Stimulated activated CD8-positive, alpha-beta memory T cell treated with anti-CD3 and anti-CD28 coated beads, Interleukin-15, amount 100 ng/mL, for 1 hour (primary cell): ENCODE measurements around the gene THAP10.
"Not testable (repeated sequence)": the region's sequence is repeated elsewhere in the genome, so short reads cannot be mapped to it uniquely, and the experiment has no call there.

Experiments used
- DNase-seq: peaks from one replicate; pipeline ENCODE4 v3.0.0-alpha.2; 2020; ENCODE audit warnings: low read depth

Gene THAP10

DNA sequence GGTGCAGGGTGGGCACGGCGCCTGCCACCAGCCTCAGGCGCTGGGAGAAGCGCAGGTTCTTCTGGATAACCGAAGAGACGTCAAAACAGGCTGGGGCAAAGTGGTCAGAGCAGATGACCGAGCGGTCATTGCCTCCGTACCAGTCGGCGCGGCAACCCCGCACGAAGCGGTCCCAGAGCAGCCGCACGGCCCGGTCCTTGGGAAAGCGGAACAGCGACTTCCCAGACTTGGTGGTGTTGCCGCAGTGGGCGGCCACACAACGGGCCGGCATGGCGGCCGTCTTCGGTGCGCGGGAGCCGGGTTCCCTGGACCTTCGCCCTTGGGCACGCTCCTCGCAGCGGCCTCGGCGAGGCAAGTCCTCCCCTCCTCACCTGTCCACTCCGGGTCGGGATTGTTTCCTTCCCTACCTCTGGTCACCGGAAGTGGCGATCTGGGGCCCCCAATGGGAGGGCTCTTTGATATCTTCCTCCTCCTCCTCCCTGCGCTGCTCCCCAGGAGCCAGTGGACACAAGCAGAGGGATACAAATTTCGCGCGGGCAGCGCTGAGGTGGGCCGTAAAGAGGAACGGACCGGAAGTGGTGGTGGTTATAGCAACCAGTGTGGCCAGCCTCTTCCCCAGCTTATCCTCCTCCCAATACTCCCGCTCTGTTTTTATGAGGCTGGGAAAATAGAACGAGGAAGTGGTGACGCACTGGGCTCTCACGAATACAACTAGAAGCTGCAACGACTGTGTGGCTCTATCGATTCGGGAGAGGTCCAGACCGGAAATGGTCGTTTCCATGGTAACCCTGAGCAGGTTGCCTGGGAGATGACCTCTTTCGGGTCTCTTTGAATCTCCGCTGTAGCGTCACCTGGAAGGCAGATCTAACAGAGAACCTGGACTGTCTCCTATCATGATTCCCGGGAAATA, at the start of gene THAP10, which contains the start of gene LRRC49:
Gene THAP10, minus strand, starts transcription at position 432 of the 910 bp plus-strand sequence. Its CDS starts 161 bp downstream, at position 271.
Gene LRRC49, plus strand, starts transcription at position 825 of the 910 bp plus-strand sequence. Its CDS starts 69 bp downstream, at position 894.
- DNase-seq = no peak

DNA sequence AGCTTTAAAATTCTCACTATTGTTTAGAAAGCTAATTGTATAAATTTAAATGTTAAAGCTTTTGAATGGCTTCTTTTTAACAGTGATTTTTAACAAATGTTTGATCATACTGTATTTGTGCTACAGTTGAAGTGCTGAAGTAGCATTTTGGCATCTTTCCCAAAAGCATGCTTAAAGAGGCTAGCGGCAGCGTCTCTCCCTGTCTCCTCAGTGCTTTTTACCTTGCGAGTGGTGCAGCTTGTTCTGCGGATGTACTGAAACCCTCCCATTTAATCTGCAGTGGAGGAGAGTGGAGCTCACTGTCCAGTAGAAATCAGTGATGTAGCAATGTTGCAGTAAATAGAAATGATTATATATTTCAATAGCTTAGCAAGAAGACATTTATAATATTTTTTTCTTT, 44.1 kb upstream of the THAP10 start:
- no peak for DNase-seq

DNA sequence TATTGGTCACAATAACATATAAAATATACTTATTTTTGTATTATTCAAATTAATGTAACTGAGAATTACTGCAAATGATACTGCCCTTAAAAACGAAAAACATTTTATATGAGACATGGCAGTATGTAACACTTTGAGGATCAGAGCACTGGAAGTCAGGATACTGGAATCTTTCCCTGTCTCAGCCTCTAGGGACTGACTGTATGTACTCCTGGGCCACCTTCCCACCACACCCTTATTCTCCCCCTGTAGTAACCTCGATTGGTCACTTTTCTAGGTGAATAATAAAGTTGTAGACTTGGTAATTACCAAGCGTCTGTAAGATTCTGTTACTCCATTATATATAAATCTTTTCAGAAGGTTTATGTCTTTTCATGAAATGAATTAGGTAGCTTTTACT, 43.4 kb upstream of the THAP10 start:
- DNase-seq = no peak

DNA sequence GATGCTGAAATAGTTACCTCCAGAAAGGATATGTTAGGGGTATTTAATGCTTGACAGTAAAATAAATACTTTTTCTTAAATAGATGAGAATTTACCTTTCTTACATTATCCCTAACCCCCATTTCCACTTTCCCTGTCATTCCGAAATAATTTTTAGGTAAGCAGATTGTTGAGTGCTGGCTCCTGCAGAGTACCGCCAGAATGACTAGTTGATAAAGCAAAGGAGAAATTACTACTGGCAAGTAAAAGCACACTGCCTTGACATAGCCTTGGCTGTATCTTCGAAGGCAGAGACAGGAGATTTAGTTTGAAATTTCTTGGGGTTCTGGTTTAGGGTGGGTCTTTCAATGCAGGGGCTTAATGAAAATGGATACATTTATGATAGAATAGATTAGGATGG, 41.2 kb upstream of the THAP10 start:
- no peak for DNase-seq

DNA sequence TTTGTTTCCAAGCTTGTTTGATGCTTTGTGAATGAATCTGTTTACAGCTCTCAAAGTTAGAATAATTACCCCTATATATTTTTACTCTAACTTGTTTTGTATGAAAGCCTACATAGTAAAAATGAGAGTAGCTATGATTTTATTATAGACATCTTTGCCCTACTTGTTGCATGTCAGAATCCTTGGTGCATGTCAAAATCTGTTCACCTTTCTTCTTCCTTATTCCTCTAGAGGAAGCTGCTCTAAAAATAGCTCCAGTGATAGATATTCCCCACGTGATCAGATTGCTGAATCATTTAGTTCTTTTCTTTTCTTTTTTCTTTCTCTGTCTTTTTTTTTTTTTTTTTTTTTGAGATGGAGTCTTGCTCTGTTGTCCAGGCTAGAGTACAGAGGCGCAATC, 40.2 kb upstream of the THAP10 start:
- DNase-seq = no peak

DNA sequence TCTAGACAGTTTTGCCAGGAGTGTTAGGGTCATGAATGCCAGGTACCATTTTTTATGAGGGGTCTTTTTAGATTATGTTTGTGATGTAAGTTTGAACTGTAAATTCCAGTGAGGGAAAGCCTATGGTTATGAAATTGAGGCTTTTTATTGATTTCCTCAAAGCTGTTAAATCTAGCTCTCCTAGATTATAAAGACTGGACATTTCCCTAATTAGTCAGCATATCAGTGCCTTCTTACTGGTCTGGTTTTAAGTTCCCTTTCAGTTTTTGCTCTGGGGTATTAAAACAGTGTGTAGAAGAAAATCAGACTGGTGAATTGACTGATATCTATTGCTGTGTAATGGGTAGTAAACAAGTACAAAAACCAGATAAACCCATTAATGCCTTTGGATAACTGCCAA, 39.6 kb upstream of the THAP10 start:
- DNase-seq = no peak

DNA sequence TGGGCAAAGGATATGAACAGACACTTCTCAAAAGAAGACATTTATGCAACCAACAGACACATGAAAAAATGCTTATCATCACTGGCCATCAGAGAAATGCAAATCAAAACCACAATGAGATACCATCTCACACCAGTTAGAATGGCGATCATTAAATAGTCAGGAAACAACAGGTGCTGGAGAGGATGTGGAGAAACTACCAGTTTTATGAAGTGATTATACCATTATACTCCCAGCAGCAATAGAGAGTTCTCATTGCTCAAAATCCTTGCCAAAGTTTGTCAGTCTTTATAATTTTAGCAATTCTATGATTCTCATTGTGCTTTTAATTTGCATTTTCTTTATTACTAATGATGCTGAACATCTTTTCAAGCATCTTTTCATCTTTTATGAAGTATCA, 34.7 kb upstream of the THAP10 start:
- not testable (repeated sequence) for DNase-seq

DNA sequence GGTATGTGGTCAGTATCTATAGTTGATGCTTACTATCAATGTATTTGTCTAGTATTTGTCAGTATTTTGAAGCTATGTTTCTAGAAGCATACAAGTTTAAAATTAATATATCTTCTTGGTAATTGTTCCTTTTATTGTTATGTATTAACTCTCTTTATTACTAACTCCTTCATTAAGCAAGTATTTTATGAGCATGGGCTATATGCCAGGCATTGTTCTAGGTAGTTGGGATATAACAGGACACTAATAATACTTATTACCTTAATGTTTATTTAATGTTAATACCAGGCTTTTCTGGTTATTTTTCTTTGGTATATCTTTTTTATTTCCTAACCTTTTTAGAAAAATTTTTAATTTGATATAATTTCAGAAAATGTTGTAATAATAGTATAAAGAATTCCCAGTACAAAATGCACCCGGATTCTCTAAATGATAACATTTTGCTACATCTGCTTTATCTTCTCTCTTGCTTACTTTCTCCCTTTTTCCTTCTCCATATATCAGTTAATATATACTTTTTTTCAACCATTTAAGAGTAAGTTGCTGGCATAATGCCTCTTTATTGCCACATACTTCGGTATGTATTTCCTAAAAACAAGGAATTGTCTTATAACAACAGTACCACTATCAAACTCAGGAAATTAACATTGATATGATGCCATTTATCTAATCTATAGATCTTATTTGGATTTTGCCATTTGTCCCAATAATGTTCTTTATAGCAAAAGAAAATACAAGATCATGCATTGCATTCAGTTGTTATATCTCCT, 31.3 kb upstream of the THAP10 start:
- DNase-seq = no peak

DNA sequence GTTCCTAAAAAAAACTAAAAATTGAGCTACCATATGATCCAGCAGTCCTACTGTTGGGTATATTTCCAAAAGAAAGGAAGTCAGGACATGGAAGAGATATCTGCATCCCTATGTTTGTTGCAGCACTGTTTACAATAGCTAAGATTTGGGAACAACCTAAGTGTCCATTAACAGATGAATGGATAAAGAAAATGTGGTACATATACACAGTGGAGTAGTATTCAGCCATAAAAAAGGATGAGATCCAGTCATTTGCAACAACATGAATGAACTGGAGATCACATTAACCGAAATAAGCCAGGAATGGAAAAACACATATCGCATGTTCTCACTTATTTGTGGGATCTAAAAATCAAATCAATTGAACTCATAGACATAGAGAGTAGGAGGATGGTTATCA, 29.9 kb upstream of the THAP10 start:
- DNase-seq = no peak

DNA sequence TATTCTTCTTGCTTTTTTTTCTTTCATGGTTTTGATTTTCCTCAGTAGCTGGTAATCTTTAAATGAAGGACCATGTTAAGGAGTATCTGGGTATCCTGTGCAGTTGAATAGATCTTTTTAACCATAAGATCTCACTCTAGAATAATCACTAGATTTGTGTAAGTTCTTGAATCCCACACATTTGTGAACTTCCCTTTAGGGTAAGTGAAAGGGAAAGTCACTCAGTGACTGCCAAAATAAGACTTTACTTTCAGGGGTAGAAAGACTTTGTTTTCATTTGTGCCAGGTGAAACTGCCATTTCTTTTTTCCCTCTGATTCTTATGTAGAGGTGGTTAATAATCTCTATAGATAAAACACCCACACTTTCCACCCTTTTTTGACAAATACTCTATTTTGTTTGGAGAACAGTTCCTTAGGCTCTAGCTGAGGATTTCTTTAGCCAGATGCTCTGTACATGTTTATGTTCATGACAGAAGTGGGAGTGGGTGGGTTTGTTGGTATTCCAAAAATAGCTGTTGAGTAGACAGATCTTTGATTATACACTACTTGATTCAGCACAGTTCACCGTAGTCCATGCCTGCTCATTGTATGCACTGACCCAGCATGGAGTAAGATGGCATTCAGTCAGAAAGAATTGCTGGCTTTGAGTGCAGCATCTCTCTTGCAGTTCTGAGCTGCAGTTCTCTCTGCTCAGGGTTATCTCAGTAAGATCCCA, 28.9 kb upstream of the THAP10 start:
- no peak for DNase-seq

DNA sequence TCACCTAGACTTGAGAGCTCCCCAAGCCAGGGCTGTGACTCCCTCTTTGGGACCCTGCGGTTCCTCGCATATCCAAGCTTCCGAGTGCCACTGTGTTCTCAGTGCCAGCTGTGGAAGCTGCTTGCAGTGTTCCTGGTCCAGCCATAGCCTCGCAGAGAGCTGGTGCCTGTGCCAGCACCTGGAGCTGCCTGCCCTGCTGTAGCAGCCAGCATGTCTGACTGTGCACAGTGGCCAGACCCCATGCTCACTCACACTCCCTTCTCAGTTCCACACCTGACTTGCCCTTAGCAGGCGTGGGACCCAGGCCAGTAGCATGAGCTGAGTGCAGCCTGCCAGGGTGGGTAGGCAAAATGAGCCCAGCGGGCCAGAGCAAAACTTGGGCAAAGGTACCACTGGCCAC, 25.7 kb upstream of the THAP10 start:
- DNase-seq = no peak

DNA sequence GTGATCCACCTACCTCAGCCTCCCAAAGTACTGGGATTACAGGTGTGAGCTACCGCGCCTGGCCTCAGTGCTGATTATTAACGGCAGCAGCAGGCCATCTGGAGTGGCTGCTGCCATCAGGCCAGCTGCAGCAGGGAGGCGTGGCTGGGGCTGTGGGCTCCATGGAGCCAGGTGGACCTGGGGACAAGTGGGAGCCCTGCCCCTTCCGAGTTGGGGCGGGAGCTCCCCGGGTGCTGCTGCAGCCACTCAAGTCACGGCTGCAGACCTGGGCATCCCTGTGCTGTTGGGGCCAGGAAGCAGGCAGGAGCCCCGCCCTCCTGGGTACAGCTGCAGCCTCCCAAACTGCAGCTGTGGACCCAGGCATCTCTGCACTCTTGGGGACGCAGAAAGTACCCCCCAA, 24.3 kb upstream of the THAP10 start:
- DNase-seq = no peak

DNA sequence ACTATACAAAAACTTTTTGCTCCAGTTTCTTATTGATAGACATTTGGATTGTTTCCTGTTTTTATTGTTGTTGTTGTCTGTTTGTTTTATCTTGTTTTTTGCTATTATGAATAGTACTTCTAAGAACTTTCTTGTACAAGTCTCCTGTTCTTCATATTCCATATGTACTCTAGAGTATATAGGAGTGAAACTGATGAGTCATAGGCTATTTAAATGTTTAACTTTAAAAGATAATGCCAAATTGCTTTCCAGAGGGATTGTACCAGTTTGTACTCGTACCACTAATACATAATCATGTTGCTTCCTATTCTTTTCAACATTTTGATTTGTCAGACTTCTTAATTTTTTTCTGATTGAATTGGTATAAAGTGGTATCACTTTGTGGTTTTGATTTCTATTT, 20.0 kb upstream of the THAP10 start:
- DNase-seq = no peak

DNA sequence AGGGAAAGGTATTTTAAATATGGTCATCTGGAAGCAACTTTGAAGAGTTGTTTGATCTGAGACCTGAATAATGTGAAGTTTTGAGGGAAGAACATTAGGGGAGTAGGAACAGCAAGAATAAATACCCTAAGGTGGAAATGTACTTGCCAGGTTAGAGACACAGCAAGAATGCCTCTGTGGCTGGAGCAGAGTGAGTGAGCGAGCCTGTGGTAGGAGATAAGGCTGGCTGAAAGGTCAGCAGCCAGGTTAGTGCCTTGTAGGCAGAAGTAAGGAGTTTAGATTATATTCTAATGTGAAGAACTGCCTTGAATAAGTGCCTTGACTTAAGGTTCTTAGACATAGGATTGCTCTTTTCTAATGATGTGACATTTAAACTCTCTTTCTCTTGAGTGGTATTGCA, 18.7 kb upstream of the THAP10 start:
- no peak for DNase-seq

DNA sequence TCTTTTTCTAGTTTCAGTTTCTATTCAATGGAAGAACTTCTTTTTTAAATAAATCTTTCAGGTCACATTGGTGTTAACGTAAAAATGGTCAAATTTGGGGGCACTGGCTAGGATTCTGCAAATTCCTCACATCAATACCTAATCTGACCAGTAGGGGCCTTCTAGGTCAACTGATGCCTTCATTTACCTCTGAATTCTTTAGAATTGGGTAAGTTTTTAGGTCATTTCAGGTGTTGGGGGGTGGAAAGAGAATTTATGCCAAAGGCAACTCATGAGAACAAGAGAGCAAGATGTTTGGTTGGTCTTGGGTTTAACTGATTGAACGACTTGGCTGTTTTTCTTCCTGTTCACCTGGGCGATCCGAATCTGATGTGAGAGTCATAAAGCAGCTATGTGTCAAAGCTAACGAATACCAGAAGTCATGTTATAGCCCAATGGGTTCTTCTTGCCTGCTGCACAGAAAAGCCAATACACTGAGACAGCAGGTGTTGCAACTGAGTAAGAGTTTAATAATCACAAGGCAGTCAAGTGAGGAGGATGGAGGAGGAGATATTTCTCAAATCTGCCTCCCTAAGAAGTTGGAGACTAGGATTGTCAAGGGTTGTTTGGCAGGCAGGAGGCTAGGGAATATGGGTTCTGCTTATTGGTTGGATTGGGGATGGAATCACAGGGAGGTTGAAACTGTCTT, 15.7 kb upstream of the THAP10 start:
- no peak for DNase-seq

DNA sequence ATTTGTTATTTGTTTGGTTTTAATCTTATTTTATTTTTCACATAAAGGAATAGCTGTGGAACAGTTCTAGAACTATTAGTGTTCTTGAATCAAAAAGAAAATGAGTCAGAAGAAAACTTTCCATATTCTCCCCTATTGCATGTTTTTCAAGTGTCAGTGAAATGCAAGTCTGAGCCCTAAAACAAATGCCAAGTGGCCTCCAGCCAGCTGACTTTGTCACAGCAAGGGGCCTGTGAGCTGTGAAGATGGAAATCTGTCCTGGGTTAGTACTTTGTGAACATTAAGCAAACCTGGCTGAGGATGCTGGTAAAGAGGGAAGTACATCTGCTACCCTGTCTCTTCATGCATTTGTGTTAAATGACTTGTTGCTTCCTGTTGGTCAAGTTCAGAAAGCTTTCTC, 14.6 kb upstream of the THAP10 start:
- no peak for DNase-seq

DNA sequence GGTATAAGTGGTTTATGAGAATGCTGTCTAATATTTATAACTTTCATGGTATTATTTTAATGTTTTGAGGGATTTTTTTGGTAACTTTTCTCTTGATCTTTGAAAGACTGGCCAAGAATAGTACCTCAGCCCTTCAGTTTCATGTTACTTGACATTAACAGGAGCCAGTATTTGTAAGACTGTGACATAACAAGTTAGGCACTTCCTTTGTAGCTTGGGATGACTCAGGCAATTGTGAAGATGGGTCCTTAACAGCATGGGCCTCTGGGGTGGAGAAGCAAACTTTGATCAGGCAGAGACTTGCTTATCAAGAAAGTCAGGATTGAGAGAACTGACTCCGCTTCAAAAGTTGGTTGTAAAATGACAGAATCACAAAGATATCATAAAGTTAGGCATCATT, 9.9 kb upstream of the THAP10 start:
- DNase-seq = no peak

DNA sequence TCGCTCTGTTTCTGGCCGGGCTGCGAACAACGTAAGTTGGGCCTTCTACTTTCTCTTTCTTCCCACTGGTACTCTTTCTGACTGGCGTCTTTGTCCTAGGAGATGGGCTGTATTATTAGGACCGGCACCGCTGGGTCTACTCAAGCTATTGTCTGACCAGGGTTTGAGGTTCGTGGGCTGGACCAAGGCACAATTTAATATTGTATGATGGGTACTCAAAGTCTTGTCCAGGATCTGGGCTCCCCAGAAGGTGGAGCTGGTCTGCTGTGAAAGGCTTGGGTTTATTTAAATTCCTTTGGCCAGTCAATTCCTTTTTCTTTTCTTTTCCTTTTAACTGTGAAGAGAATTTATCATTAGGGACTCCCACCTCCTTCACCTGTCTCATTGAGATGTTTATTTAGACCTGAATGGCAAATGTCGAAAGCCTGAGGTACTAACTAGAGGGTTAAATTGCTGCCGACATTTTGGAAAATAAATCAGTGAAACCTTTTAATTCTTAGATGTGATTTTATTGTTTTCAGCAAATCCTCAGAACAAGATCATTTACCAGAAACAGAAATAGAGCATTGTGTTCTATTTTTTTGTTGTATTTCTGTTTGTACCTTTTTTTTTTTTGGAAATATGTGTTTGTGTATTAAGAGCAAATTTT, 803 bp upstream of the THAP10 start:
- DNase-seq = no peak

DNA sequence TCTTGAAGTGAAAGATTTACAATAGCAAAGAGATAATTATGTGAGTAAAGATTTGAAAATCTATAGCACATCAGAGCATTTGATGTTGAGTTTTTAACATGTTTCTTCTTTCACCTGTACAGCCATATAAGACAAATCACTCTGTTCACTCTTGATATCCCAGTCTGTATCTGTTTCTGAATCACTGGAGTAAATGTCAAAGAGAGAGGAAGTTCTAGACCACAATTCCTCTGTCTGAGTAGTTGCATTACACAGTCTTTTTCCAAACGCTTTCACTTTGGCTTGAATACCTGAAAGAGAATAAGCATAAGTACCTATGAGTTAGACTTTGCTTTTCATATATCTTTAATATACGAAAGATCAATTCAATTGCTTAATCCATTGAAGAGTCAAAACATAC, 9.9 kb downstream of the THAP10 start:
- DNase-seq = no peak

DNA sequence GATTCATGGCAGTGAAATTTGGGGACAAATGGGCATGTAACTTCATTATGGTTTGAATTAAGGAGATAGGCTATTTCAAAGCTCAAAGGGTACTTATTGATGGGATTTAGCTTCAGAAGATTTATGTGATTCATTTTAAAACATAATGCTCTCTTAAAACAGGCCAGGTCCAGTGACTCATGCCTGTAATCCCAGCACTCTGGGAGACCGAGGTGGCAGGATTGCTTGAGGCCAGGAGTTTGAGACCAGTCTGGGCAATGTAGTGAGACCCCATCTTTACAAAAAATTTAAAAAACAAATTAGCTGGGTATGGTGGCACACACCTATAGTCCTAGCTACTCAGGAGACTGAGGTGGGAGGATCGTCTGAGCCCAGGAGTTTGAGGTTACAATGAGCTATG, 11.5 kb downstream of the THAP10 start:
- no peak for DNase-seq

DNA sequence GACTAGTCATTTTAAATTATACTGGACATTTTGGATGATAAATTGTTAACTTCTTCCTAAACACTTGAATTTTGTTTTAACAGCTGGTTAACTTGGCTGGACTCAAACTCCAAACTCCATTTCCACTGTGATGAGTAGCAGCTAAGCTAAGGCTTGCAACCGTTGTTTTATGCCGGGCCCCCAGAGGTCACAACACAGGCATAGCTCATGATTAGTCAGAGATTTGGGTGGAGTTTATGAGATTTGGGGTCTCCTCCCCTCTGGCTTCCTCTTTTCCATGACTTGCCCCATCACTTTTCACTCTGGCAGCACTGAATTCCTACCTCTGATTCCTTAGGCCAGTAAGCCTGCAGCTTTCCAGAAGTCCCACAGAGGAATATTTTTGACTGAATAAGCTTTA, 12.8 kb downstream of the THAP10 start:
- no peak for DNase-seq
